Activated CD4-positive, CD25-positive, alpha-beta regulatory T cell (primary cell): ENCODE data around the gene CCDC38.
A peak's percentile ranks its signal among the peaks of the same experiment; 100 is the strongest.
"Not testable (repeated sequence)": the region's sequence is repeated elsewhere in the genome, so short reads cannot be mapped to it uniquely, and the experiment has no call there.

Experiments
- DNase-seq, 4 experiments: peaks; one replicate each; lab custom pipeline; 2025; lab: John Stamatoyannopoulos, UW

Gene CCDC38

DNA sequence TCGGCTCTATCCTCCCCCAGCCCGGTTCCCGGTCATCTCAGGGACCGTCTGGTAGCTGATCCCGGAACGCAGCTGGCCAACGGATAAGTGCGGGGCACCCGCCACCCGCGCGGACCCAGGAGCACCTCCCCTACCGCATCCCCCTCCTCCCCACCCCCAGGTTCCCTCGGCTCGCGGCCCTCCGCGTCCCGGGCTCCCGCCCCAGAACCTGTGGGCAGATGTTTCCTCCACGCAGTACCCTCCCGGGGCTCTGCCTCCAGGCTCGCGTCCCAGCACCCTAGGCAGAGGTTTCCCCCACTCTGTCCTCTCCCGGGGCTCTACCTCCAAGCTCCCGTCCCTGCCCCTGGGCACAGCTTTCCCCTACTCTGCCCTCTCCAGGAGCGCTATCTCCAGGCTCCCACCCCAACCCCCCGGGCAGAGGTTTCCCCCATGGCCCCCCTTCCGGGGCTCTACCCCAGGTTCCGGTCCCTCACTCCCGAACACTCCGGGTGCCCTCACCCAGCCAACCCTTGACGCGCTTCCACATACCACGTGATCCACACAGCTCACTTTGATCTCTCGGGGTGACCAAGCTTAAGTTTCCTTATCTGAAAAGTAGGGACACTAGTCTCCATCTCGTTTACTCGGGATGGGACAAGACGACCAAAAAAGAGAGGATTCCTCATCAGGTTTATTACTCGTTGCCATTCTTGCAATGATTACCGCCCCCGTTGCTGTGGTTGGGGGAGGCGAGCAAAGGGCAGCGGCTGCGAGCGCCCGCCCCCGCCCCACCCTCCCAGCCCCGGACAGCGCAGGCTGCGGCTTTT is at the start of gene CCDC38:
CCDC38 (minus strand) TSS at position 91 of the 806 bp plus-strand sequence. CDS start 6,105 bp downstream, outside the sequence.
- DNase-seq: peak; percentile 56 to 66 (median 63)

DNA sequence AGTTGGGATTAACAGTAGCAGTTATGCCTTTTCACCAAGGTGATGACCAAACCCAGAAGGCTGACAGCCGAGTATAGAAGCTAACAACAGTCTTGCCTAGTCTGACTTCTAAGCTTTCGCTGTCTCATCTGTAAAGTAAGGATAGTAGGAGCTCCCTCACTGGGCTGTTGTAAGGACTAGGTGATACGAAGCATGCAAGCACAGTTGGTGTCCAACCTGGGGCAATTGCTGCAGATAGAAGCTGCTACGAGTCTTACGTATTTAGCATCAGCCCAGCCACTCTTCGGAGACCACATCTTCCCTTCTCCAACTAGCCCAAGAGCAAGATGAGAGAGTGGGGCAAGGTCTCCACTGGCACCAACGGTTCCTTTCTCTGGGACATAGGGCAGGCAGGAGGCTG is 47.7 kb upstream of the CCDC38 start:
- DNase-seq: no peak

DNA sequence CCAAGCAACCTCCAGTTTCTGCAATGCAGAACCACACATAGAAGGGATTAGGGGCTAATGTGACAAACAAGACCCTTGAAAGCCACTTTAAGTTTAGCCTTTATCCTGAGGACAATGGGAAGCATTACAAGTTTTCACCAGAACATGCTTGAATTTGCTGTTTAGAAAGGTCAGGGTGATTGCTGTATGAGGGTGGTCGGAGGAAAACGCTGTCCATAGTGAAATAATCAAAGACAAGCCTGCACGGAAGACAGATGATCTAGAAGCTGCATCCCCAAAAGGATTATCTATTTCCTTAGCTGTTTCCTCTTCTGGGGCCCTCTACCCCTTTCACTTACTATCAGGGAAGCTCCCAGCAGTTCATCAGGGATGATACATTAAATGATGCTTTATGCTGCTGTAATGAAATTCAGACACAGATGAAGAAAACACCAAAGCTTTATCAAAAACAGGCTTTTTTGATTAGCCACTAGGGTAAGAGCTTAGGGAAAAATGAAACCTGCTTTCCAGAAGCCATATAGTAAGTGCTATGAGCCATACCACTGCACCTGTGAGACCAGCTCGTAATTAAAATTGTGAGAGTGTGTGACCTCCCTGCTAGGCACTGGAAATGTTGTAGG is 47.2 kb upstream of the CCDC38 start:
- no peak for DNase-seq

DNA sequence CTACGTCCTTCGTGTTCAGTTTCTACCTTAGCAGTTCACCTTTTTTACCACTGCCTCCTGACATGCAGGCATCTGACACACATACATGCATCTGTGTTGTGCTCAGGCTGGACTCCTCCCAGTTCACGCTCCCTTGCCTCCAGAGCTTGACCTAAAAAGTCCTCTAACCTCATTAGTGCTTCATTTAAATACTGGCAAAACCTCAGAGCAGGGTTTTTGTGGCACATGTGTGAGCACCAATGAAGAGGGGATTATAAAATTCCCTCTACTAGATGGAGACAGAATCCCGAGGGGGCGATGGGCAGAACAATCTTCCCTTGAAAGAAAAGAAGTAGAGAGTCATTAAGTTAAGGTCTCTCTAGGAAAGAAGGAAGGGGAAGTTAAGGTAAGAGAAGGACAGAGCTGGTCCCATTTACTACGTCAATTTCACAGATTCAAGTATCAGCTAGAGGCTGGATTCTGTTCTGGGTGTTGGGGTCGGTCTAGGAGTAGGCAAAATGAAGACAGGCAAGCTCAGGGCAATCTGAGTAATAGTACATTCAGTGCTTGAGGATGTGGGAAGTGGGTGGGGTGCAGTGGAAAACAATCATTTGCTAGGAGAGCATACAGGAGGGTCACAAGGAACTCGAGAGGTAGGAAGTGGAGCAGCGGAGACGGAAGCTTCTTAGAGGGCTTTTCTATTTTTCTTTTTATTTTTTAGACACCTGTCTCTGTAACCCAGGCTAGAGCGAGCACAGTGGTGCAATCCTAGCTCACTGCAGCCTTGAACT is 46.3 kb upstream of the CCDC38 start:
- no peak for DNase-seq

DNA sequence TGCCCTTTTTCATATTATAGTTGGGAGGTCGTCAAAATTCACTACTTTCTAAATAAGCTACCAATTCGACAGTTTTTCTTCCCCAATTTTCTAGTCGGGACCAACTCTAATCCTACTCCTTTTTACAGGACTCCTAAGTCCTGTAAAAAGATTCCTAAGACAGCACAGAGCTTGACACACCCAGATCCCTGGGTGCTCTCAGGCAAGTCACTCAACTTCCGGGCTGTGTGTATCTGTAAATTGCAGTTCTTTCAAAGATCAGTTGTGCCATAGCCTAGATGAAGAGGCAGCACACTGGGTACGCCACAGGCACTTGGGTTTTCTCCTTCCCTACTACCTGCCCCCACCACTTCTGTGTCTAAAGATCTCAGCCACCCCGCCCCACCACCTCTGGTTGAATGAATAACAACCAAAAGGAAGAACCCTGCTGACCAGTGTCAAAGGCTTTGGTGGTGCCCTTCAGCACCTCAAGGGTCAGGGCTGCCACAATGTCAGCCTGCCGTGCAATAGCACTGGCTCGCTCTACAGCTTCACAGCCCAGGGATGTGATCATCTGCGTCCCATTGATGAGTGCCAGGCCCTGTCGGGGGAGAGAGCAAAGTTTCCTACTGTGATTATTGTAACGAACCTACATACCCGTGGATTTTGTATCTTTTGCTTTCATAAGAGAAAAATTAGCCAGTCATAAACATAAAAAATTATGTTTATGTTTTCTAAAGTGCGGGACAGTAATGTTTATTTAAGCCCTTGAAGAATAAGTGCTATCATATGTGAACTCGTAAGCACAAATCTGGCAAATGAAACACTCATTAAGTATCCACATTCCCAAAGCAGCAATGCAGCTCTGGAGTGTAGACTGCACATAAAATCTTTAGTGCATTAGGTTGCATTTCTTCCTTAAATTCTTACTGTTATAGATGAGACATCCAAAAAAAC is 44.5 kb upstream of the CCDC38 start:
- DNase-seq: no peak

DNA sequence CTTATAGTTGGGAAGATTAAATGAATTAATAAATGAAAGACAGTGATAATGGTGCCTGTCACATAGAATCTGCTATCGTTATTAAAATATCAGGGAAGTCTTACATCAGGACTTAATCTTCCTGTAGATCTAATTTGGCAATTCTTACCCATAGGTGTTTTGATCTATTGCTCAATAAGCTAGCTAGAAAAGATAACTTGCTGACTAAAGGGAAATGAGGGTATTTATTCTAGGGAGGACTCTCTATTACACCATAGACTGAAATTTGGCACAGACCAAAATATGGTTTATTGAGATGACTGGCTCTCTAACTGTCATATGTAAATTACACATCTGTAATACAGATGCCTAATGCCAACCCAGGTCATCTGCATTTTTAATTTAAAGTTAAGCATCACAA is 42.3 kb upstream of the CCDC38 start:
- DNase-seq: no peak

DNA sequence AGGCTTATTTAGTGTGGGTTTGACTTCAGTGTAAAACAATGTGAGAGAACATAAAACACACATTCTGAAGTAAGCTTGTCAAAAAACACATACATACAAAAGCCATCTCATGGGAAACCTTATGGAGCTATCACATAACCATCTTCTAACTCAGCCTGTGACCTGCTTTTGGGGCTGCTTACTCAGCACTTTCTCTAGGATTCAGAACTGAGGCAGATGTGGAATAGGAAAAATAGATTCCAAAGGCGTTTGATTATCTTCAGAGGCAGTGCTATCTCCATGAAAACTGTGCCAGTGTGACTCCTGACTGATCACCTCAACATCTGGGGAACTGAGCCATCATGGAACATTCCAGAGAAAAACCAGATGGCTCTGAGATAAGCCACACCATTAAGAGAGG is 40.2 kb upstream of the CCDC38 start:
- no peak for DNase-seq

DNA sequence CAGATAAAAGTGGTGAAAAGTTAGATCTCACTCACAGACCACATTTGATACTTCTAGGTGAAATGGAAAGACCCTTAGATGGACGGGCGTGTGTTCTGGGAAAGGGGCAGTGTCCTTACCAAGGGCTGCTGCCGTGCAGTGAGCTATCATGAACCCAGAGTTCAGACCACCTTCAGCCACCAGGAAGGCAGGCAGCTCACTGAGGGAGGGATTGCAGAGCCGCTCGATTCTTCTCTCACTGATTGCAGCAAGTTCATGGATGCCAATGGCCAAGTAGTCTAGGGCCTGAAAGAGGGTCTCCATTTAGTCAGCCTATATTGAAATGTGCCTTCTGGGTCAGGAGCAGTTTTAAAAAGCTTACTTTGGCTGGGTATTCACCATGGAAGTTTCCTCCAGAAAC is 38.0 kb upstream of the CCDC38 start:
- no peak for DNase-seq

DNA sequence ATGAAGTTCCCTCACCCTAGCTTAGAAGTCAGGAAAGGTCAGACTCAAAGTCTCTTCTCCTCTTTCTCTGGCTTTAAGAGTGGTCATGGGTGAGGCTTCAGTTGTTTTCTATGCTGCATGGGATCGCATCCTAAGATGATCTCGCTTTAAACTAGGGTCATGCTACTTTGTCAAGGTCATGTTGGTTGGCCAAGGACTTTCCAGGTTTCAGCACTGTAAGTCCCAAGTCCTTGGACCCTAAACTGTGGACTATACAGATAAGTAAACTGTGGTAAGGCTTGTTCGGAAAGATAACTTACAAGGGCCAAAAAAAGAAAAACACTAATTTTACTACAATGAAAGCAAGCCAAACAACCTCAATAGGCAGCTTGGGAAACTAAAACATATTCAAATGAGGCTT is 36.4 kb upstream of the CCDC38 start:
- no peak for DNase-seq

DNA sequence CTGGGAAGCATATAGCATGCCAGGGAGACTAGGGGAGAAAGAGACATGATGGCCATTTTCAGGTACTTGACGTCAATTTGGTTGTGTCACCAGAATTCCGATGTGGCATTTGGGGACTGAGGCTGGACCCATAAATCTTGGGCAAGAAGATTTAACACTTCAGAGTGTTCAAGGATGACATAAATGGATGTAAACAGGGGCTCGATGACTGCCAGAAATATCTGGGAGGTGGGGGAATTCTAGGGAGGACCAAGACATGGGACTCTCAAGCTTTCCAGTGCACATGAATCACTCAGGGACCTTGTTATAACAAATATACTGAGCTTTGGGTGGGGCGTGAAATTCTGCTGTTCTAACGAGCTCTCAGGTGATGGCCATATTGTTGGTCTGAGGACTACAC is 35.9 kb upstream of the CCDC38 start:
- DNase-seq: no peak

DNA sequence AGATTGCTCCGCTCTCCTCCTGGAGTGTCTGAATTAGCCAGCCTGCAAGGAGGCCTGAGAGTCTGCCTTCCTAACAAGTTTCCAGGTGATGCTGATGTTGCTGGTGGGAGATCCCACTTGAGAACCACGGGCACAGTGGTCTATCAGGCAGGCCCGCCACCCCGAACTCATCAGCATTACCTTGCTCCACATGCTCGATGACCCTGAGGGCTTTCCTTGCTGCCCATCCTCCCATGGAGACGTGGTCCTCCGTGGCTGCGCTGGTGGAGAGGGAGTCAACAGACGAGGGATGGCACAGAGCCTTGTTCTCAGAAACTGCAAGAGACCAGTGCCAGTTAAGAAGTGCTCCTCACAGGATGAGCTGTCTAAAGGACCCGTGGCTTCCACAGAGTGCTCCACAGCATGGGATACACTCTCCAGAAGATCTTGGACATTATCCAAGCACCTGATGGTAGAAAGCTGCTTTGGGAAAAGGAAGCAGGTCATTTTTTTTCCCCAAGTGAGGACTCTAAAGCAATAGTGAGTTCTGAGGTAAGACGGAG is 35.4 kb upstream of the CCDC38 start:
- no peak for DNase-seq

DNA sequence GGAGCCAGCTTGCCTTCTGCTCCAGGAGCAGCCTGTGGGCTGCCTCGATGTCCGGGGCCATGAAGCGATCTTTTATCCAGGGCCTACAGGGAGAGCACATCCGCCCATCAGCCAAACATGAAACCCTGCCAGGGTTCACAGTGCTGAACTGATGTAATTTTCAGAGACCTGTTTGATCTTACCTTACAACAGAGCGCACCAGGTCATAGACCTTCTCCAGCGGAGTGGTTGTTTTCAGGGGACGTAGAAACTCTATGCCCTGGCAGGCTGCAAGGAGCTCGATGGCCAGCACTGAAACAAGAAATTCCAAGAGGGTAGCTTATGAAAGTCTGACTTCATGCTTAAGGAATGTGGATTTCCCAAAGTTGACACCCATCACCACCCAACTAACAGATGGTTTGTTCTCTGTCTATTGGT is 34.0 kb upstream of the CCDC38 start:
- DNase-seq: no peak

DNA sequence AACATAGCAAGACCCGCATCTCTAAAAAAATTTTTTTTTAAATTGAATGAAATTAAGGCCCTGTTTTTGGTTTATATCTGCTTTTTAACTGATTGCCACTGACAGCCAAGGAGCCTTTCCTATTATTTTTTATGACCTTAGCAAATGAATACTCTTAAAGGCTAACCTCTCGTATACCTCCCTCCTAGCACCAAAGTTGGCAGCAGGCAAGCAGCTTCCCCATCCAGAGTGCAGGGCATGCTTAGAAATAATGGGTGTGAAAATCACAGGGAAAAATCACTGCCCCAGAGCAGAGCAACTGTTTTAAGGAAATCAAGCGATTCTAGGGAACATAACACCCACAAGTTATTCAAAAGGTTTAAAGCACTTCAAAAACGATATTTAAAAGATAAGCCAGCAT is 33.1 kb upstream of the CCDC38 start:
- DNase-seq: no peak

DNA sequence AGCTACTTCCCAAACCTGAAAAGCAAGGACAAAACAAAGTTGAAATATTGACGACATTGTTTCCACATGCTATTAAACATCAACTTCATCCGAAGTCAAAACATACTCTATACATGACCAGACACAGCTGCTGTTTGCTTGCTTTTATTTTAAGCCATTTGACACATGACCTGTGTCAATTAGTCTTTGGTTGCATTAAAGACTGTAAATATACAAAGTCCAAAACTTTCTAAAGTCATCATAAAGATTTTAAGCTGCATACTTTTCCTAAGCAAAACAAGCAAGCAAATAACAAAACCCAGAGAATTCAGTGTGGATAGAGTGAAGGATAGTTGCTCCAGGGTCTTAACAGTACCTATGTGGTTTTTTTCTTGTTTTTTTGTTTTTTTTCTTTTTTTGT is 31.9 kb upstream of the CCDC38 start:
- no peak for DNase-seq

DNA sequence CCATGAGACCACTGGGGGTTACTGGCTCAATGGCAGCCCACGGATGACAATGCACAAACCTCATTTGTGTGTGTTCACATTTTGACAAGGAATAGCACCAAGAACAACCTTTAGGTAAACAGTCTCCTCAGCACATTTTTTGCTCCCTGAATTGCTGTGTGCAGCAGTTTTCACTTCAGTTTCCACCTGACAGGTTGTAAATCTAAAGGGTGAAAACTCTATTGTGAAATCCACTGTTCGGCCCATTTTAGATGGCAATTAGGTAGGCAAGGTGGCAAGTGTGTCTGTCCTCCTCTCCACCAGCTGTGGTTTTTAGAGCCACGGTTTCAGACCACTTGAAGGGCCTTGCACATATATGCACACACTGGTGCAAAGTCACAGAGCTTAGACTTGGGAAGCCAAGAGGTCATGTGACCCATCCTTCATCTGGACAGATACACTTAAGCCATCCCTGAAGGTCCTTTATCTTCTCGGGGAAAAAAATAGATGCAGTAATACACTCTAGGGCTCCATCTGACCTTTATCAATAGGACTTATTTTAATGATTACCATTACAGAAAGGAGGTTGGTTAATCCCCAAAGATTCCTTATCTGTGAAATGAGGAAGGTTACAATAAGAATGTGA is 30.5 kb upstream of the CCDC38 start:
- no peak for DNase-seq

DNA sequence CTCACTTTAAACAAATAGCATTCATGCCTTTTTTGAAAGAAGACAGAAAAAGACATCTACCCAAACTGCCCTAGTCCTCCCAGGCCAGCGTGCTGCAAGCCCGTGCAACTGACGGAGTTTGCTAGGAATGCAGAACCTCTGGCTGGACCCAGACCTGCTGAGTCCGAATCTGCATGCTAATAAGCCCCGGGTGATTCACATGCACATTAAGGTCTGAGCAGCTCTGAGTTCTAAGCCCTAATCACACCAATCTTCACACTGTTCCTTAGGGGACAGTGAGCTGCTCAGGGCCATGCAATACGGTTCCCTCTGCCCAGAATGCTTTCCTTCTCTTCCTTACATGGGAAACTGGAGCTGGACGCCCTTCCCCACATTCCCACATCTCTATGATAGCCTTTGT is 28.5 kb upstream of the CCDC38 start:
- DNase-seq: no peak

DNA sequence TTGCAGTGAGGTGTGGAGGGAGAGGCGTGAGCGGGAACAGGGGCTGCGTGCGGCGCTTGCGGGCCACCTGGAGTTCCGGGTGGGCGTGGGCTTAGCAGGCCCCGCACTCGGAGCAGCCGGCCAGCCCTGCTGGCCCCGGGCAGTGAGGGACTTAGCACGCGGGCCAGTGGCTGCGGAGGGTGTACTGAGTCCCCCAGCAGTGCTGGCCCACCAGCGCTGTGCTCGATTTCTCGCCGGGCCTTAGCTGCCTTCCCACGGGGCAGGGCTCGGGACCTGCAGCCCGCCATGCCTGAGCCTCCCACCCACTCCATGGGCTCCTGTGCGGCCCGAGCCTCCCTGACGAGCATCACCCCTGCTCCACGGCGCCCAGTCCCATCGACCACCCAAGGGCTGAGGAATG is 26.7 kb upstream of the CCDC38 start:
- DNase-seq: not testable (repeated sequence)

DNA sequence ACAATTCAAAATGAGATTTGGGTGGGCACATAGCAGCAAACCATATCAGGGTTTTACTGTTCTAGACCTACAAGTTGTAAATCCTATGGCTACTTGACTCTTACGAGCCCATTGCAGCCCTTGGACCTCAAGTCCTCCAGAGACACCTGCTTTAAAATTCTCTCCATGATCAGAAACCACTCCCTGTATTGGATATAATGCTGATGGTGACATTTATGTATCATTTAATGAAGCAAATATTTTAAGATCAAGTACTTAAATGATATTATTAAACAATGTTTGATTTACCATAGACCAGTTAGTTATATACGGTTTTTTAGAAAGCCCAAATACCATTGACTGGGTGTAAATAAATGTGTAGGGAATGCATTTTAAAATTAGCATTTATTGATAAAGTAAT is 24.9 kb upstream of the CCDC38 start:
- DNase-seq: no peak

DNA sequence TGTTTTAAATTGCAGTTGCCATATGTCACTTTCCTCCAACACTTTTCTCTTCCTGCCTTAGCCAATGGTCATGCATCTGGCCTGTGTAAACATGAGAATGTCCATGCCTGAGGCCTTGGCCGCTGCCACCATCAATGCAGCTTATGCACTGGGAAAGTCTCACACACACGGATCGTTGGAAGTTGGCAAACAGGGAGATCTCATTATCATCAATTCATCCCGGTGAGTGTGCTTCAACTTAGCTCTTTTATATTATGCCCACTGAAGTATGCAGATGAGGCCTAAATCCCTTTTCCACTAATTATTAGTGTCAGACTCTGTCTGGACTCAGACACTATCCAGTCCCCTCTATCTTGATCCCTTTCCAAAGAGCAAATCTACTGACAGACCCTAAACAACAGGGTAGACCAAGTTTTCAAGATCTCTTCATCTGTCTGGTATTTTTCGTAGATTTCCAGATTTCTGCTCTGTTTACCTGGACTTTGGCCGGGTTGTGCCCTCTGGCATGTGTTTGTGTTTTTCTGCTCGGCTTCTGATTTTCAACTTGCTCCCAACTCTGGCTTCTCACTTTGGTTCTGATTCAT is 24.0 kb upstream of the CCDC38 start:
- no peak for DNase-seq

DNA sequence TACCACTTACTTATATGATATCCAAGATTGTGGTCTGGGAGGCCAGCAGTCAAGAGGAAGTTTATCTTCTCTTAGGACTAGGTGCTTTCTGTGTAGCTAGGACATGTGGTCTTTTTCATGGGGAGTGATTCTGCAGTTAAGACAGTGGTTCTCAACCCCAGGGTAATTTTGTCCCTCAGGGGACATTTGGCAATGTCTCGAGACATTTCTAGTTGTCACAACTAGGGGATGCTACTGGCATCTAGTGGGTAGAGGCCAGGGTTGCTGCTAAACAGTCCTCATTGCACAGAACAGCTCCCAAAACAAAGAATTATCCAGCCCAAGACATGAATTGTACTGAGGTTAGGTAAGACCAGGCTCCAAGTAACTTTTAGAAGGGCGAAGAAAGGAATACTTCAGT is 20.7 kb upstream of the CCDC38 start:
- no peak for DNase-seq

DNA sequence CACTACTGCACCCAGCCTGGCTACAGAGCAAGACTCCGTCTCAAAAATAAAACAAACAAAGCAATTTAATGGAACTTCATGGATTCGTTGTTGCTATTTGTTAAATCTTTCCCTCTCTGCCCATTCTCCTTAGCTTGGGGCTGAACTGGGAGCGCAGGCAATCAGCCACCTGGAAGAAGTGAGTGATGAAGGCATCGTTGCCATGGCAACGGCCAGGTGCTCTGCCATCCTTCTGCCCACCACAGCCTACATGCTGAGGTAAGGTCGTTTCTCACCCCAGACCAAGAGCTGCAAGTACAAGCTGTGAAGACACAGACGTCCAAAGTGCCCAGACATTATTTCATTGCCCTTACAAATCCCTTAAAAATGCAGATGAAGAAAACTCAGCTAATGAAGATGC is 19.8 kb upstream of the CCDC38 start:
- DNase-seq: no peak
